HepG2 (cell line): ENCODE measurements around the gene SPAG8.

Experiments used
- ASH2L ChIP-seq: fragments of 300-600, 200-600 bp; sonication (generic); IDR thresholded peaks from 2 replicates; pipeline ENCODE4 v1.7.0; 2017; ENCODE audit warnings: low read depth, mild to moderate bottlenecking, moderate library complexity, mixed read lengths, low read length; ENCODE audit not compliant: insufficient read length
- BCL3 ChIP-seq: sonication (generic); formaldehyde crosslinking; IDR thresholded peaks from 2 replicates; pipeline ENCODE4 v1.5.1; 2020; ENCODE audit warnings: mild to moderate bottlenecking, missing genetic modification reagents, moderate library complexity
- EZH2 ChIP-seq: conservative IDR thresholded peaks from 2 replicates; pipeline ENCODE4 v1.6.1; 2012; ENCODE audit warnings: mild to moderate bottlenecking, low read depth, low read length, moderate library complexity
- HOMEZ ChIP-seq: IDR thresholded peaks from 2 replicates; pipeline ENCODE4 v1.6.1; 2016; ENCODE audit warnings: low read depth
- MTA3 ChIP-seq: sonication (generic); formaldehyde crosslinking; IDR thresholded peaks from 2 replicates; pipeline ENCODE4 v1.4.0; 2020; ENCODE audit warnings: missing genetic modification reagents
- PAX8 ChIP-seq: sonication (generic); formaldehyde crosslinking; IDR thresholded peaks from 2 replicates; pipeline ENCODE4 v1.8.0; 2022; ENCODE audit warnings: mild to moderate bottlenecking, missing genetic modification reagents, borderline replicate concordance
- POLR2A ChIP-seq, 2 experiments: IDR thresholded peaks; 2 replicates each; pipeline ENCODE4 v1.6.1; 2011; ENCODE audit warnings: low read depth in 2 of 2, low read length in 2 of 2, mild to moderate bottlenecking in 1 of 2, moderate library complexity in 1 of 2; ENCODE audit not compliant: insufficient read depth in 1 of 2
- RAD21 ChIP-seq: fragments of 450-650 bp; formaldehyde crosslinking; IDR thresholded peaks from 2 replicates; pipeline ENCODE4 v1.5.0; 2020; ENCODE audit warnings: mild to moderate bottlenecking
- TIGD3 ChIP-seq: sonication (generic); formaldehyde crosslinking; IDR thresholded peaks from 2 replicates; pipeline ENCODE4 v1.5.1; 2020; ENCODE audit warnings: mild to moderate bottlenecking, missing genetic modification reagents, borderline replicate concordance
- ZFP36L1 ChIP-seq: sonication (generic); formaldehyde crosslinking; IDR thresholded peaks from 2 replicates; pipeline ENCODE4 v1.8.0; 2022; ENCODE audit warnings: mild to moderate bottlenecking, missing genetic modification reagents, moderate library complexity
- ZNF234 ChIP-seq: sonication (generic); formaldehyde crosslinking; conservative IDR thresholded peaks from 2 replicates; pipeline ENCODE4 v1.5.1; 2020; ENCODE audit warnings: mild to moderate bottlenecking, missing genetic modification reagents
- ZNF335 ChIP-seq: sonication (generic); formaldehyde crosslinking; IDR thresholded peaks from 2 replicates; pipeline ENCODE4 v1.4.0; 2020; ENCODE audit warnings: missing genetic modification reagents
- ZSCAN30 ChIP-seq: sonication (generic); formaldehyde crosslinking; IDR thresholded peaks from 2 replicates; pipeline ENCODE4 v1.5.0; 2020; ENCODE audit warnings: mild to moderate bottlenecking, missing genetic modification reagents

GRCh38 chr9:35818341-35818740 is 6.3 kb upstream of the SPAG8 start:
- TF ChIP-seq EZH2: no peak
- no peak for TF ChIP-seq ASH2L
- TF ChIP-seq HOMEZ (CRISPR knock-in tag): no peak
- no peak for TF ChIP-seq BCL3 (CRISPR knock-in tag)
- no peak for TF ChIP-seq POLR2A (IDR thresholded peaks at IDR 0.05; ENCODE audit: insufficient read depth in 1 of 2, low read depth in 2 of 2, low read length in 2 of 2)
- no peak for TF ChIP-seq PAX8 (CRISPR knock-in tag)
- no peak for TF ChIP-seq ZSCAN30 (CRISPR knock-in tag)
- no peak for TF ChIP-seq RAD21 (CRISPR knock-in tag)
- TF ChIP-seq TIGD3 (CRISPR knock-in tag): no peak
- TF ChIP-seq ZFP36L1 (CRISPR knock-in tag): no peak
- no peak for TF ChIP-seq ZNF335
- TF ChIP-seq ZNF234 (CRISPR knock-in tag): no peak
- no peak for TF ChIP-seq MTA3 (CRISPR knock-in tag)
